Limb (tissue), 2 donors: ENCODE results near the gene NPPA.
"Not testable (repeated sequence)": the region's sequence is repeated elsewhere in the genome, so short reads cannot be mapped to it uniquely, and the experiment has no call there.

Experiments
- DNase-seq, 2 donors: peaks; one replicate each; pipeline ENCODE4 v3.0.0-alpha.2; 2016; ENCODE audit errors: extremely low spot score in 2 of 2

NPPA gene

DNA sequence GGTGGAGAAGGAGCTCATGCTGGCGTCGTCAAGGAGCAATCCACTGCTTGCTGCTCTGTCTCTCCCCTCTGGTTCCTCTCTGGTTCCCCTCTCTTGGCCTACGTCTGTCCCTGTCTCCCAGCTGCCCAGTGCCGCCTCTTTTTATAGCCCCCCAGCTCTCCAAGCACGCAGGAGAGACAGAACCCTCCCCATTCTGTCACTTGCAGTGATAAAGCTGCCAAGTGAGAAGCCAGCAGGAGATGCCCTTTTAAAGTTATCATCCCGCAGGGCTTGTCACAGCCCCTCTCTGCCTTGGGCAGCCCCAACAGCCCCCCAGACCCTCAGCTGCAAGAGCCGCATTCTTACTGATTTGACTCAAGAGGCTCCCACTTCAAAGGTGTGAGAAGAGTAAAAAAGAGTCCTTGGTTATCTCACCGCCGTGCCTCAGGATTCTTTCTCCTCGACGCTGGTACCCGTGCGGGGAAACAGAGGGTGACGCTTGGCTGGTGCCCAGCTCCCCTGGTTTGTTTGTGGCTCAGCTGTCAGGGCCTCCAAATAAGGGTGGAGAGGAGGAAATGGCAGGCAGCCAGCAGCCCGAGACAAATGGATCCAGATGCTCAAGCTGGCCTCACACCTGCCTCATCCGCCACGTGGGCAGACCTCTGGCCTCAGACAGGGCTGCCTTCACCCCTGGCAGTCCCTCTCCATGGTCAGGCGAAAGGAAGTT lies at the start of gene NPPA:
TSS of gene NPPA (minus strand) at position 117 of the 706 bp plus-strand sequence. CDS start at position 18, 99 bp downstream.
- DNase-seq: peak; percentile 17 to 71

DNA sequence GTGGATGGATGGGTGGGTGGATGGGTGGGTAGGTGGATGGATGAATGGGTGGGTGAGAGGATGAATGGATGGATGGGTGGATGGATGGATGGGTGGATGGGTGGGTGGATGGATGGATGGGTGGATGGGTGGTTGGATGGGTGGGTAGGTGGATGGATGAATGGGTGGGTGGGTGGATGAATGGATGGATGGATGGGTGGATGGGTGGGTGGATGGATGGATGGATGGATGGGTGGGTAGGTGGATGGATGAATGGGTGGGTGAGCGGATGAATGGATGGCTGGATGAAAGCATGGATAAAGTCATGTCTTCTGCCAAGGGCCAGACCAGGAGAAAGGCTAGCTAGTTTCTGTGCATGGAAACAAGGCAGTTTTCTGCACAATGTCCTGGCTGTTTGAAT lies 46.9 kb upstream of the NPPA start:
- not testable (repeated sequence) for DNase-seq

DNA sequence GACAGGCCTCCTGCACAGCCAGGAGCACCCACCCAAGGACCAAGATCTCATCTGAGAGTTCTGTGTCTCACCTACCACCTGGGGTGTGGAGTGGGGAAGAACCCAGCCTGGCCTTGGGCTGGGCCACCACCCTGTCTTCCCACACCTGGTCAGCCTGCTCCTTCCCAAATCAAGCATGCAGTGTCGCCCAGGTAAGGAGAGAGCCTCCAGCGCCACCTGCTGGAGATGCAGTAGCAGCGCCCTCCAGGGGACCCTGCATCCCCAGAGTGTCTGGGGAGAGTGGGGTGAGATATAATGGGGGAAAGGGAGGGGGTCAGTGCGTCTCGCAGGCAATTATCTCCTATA lies 46.3 kb upstream of the NPPA start:
- peak in 1 of 2 donors; percentile 62 for DNase-seq

DNA sequence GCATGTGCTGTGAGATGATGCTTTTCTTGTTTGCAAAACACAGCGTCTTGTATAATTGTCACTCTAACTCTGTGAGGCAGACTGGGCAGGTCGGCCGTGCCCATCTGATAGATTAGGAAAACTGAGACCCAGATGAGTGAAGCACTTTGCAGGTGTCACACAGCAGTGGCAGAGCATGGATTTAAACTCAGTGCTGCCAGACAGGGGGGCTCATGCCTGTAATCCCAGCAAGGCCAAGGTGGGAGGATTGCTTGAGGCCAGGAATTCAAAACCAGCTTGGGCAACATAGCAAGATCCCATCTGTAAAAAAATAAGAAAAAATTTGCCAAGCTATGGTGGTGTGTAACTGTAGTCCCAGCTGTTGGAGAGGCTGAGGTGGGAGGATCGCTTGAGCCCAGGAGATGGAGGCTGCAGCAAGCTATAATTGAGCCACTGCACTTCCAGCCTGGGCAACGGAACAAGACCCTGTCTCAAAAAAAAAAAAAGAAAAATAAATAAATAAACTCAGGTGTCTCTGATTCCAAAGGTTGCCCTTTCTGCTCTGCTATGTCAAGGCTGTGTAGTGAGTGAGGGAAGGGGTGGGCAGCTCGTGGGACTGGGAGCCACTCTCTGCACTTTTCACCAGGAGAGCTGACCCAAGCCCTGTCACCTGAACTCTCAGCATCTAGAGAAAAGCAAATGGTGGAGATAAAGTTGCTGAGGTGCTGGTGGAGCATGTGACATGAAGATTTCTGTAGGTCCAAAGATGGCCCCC lies 44.0 kb upstream of the NPPA start:
- DNase-seq: no peak

DNA sequence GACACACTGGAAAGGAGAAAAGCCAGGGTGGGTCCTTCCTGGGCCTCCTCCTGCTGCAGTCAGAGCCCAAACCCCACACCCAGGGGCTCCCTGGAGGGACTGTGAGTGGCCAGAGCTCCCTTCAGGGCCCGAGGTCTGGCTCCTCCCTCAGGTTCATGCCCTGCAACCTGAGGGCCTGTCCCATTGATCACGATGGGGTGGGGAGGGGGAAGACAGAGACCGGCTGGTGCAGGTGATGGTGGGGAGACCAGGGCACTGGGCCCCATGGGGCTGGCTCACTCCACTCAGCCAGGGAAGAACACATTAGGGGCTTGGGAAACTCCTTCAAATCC lies 41.3 kb upstream of the NPPA start:
- DNase-seq: no peak

DNA sequence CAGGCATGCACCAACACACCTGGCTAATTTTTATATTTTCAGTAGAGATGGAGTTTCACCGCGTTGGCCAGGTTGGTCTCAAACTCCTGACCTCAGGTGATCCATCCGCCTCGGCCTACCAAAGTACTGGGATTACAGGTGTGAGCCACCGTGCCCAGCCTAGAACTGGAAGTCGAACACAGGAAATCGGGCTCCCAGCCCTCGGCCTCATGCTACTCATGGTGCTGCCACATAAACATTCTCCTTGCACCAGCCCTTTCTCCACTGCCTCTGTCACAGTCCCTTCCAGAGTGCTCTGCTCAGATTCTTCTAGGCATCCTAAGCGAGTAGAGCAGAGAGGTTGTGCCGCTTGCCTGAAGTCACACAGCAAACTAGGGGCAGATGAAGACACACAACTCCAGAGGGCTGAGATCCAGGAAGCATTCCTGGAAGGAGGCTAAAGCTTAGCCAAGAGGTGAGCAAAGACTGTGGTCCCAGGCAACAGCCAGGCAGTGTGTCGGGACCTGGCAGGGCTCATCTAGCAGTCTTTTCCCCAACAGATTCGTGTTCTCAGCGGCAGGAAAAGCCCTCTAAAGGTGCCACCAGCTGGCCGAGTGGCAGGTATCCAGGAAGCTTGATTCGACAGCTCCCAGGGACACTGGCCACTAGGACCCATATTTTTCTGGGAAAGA lies 40.8 kb upstream of the NPPA start:
- DNase-seq: no peak

DNA sequence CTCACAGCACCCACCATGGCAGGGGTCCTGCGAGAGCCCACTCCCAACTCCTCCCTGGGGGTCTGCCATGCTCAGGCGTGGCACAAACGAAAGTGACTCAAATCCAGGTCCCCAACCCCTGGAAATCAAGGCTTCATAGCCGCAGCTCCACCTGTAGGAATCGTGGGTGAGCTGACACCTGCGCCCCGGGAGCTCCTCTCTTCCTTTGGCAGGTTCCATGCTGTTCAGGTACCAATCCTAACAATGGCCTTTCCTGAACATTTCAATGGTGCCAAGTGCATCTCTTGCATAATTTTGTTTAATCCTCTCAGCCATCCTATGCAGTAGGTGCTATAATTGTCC lies 40.1 kb upstream of the NPPA start:
- no peak for DNase-seq

DNA sequence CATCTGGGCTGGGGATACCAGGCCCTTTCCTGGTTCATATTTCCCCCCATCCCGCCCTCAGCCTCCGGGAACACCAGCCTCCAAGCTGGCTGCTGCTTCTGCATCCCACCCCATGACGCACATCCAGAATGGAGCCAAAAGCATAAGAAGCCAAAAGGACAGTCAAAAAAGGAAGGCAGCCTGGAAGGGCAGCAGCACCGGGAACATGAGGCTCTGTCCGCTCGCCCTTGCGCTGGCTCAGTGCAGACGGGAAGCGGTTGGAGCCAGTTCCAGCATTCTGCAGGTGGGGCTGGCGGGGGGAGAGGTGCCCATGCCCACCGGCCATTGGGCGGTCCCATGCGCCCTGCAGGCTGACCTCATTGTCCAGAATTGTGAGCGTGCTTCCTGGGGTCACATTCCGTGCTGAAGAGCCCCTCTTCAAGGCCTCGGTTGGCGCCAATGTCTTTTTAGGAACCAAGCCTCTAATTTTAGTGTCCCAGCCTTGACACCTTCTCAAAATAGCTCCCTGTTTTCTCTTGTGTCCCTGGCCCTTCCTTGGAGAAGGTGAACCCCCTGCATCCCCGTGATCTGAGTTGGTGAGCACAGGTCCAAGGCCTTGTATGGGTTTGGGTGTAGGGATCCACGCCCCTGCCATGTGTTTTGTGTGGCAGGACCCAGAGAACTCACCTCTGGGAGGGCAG lies 39.5 kb upstream of the NPPA start:
- DNase-seq: no peak

DNA sequence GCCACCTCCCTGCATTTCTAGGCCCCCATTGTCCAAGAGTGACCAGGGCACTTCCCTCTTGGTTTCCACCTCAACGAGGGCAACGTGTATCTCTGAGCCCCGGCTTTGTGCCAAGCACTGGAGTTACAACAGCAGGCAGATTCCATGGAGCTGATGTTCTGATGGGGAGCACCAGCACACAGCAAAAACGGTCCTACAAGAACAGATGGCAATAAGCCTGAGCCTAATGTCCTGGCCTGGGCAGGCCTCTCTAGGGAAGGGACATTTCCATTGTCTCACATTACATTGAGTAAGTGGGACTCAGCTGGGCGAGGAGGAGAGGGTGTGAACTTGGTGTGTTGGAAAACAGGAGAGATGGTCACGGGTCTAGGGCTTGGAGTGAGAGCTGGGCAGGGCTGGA lies 38.3 kb upstream of the NPPA start:
- no peak for DNase-seq

DNA sequence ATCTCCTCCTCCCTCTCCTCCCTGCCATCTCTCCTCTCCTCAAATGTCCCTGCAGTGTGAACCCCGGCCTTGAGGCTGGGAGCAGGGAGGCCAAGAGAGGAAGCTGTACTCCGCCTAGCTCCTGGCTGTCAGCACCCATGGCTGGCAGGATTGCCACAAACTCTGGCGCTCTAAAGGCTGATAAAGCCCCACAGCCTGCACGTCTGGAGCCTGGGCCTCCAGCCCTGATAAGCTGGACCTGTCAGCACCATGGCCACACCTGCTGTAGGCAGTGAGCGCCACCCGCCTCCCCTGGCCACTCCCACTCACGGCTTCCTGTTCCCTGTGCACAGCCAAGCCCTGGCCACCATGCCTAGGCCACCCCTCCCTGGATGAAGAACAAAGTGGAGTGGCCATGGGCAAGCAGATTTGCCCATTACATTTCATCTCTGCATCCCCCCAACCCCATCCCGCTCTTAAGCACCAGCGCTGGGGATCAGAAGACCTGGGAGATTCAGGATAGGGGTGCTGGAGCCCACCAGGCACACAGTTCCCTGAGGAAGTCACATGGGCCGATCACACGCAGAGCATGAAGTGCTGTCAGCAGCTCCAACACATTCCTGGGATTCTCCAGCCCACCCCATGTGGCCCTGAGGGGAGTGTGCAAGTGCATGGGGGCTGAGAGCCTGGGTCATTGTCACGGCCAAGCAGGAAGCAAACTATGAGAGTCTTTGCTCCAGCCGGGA lies 35.4 kb upstream of the NPPA start:
- DNase-seq: no peak

DNA sequence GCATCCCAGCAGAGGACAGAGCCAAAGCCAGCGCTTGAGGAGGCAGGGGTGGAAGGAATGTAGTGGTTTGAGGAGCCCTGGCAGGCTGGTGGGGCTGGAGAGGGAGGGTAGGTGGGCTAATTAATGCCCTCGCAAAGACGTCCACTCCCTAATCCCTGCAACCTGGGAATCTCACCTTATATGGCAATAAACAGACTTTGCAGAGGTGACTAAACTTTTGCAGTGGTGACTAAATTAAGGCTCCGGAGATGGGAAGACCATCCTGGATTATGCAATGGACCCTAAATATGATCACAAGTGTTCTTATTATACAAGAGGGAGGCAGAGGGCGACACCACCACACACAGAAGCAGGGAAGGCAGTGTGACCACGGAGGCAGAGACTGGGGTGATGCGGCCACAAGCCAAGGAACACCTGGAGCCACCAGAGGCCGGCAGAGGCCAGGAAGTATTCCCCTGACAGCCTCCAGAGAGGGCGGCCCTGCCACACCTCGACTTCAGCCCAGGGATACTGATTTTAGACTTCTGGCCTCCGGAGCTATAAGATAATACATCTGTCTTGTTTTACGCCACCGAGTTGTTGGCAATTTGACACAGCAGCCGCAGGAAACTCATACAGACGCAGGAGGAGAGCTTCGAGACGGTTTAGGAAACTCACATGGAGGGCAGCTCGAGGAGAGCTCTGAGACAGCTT lies 34.3 kb upstream of the NPPA start:
- DNase-seq: no peak

DNA sequence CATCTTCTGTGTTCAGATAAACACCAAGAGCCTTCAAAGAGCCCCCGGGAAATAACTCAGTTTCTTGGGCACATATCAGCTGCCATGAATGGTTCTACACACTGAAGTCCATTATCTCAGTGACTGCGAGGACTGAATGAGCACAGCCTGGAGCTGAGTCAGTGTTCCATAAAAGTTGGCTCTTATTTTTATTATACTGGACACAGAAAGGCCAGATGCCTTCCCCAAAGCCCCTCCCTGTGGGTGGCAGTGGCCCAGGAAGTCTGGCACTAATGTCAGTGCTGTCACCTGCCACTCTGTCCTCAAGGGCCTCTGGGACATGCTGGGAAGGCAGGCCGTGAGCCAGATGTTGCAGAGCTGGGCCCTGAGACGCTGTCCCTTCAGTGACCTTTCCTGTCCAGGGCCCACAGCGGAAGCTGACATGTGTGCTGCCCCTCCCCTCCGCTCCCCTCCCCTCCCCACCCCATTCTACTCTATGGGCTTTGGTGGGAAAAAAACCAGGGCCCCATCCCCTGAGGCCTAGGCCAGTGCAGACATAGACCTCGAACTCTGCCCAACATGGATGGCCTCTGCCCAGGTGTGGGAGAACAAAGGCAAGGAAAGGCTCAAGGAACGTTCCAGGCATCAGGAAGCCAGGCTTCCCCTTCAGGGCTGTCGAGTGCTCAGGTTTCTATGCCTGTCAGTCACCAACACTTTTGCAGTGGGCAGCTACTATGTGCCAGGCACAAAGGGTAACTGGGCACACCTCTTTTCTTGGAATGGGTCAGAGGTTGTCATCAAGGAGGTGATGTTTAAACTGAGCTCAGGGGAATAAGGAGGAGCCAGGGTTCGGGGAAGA lies 33.5 kb upstream of the NPPA start:
- peak; percentile 26 to 53 for DNase-seq

DNA sequence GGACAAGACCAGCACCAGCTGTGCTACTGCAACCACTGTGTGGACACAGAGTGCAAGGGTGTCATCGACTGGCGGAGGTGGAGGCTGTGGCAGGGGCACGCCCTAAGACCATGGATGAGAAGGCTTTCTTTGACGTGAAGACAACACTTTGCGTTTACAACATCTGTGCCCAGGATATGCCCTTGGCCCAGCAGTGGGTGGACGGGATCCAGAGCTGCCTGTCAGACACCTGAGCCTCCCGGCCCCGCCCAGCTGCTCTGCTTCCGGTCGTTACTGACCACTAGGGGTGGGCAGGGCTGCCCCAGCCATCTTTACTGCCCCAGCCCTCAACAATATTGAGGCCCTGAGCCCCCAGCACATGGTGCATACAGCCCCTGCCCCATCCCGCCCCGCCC lies 32.6 kb upstream of the NPPA start:
- no peak for DNase-seq

DNA sequence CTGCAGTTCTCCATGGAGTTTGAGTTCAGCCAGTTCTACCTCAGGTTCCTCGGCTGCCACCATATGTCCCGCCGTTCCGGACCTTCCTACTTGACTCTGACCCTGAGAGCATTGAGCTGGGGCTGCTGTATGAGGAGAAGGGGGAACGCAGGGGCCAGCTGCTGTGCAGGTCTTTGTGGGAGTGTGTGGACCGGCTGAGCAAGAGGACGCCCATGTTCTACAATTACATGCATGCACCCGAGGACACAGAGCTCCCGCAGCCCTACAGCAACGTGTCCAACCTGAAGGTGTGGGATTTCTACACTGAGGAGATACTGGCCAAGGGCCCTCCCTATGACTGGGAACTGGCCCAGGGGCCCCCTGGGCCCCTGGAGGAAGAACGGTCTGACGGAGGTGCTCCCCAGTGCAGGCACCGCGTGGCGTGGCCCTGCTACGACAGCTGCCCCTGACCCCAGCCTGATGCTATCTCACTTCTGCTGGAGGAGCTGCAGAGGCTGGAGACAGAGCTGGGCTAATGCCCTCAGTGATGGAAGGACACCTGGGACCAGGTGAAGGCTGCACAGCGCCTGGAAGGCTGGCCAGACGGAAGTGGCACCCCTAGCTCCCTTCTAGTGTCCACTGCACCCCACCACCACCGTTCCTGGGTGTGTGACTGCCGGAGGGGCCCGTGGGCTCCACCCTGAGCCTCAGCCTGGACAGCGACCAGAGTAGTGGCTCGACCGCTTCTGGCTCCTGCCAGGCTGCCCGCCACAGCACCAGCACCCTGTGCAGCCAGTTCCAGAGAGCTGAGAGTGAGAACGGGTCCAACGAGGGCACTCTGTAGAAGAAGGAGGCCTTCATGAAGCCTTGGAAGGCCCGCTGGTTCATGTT lies 32.0 kb upstream of the NPPA start:
- DNase-seq: no peak

DNA sequence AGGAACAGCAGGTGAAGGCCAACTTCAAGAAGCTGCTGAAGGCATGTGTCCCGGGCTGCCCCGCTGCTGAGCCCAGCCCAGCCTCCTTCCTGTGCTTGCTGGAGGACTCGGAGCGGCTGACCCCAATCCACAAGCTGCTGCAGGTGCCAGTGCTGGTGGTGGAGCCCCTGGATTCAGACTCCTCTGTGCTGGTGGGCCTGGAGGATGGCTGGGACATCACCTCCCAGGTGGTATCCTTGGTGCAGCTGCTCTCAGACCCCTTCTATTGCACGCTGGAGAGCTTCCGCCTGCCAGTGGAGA lies 31.3 kb upstream of the NPPA start:
- no peak for DNase-seq

DNA sequence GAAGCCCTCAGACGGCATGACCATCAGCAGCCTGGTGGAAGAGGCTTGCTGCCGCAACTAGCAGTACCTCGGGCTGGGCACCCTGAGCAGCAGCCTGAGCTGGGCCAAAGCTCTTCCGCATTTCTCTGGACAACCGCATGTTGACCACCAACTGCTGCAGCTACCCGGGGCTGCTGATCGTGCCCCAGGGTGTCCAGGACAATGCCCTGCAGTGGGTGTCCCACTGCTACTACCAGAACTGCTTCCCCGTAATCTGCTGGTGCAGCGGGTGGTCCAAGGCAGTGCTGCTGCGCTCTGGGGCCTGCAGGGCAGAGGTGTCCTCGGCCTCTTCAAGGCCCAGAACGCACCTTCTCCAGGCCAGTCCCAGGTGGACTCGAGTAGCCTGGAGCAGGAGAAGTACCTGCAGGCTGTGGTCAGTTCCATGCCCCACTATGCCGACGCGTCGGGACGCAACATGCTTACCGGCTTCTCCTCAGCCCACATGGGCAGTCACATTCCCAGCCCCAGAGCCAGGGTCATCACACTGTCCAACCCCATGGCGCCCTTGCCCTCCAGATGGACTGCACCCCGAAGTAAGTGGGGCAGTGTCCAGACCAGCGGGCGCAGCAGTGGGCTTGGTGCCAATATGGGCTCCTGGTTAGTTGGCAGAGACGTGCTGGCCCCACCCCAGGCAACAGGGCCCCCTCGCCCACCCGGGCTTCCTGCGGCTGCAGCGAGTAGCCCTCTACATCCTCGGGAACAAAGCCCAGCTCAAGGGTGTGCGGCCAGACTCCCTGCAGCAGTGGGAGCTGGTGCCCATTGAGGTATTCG lies 30.7 kb upstream of the NPPA start:
- no peak for DNase-seq

DNA sequence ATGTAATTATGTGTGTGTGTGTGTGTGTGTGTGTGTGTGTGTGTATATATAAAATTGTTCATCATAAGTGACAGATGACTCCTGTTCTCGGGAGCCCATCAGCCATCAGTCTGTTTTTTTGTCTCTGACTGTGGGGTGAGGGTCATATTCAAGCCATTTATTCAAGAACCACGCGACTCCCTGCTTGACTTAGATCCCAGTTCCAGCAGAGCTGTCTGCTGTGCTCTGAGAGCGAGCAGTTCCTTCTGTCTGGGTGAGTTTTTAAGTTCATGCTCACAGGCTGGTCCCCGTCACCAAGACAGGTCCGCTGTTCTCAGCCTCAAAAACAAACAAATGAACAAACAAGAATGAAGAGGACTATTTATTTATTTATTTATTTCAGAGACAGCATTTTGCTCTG lies 29.5 kb upstream of the NPPA start:
- DNase-seq: no peak

DNA sequence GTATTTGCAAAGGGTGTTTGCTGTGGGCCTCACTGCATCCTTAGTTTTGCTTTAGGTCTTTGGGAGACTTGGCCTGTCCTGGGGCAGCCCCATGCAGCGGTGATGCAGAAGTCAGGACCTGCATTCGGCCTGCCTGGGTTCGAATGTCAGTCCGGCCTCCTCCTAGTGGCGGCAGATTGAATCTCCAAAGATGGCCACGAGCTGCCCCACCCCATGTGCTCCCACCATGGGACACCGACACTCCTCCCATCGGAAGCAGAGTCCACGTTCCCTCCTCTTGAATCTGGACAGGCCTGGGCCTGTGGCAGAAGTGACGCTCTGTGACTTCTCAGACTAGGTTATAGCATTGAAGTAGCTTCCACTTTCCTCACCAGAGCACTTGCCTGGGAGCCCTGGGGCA lies 27.5 kb upstream of the NPPA start:
- no peak for DNase-seq

DNA sequence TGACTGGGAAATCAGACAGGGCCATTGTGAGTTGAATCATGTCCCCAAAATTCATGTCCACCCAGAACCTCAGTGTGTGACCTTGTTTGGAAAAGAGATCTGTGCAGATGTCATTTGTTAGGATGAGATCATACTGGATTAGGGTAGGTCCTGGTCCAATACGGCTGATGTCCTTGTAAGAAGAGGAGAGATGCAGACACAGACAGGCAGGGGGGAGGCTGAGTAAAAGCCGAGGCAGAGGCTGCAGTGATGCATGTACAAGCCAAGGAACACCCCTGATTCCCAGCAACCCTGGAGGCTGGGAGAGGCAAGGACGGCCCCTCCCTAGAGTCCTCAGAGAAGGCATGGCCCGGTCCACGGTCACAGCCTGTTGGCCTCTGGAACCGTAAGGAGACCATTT lies 27.0 kb upstream of the NPPA start:
- DNase-seq: no peak
